WERI-Rb-1 (cell line): ENCODE data around the gene CSK.

Source experiments
- DNase-seq: peaks from one replicate; pipeline ENCODE4 v3.0.0-alpha.2; 2020
- H3K27ac ChIP-seq: fragments of 250-450 bp; sonication (Bioruptor Pico); 2 replicates; pipeline ENCODE4 v1.5.1; 2020; ENCODE audit warnings: mild to moderate bottlenecking, moderate library complexity
- H3K27me3 ChIP-seq: fragments of 250-450 bp; sonication (Bioruptor Pico); 2 replicates; pipeline ENCODE4 v1.5.1; 2021; ENCODE audit warnings: mild to moderate bottlenecking, low read depth, moderate library complexity; ENCODE audit not compliant: insufficient read depth, severe bottlenecking
- H3K36me3 ChIP-seq: fragments of 250-450 bp; sonication (Bioruptor Pico); 2 replicates; pipeline ENCODE4 v1.5.1; 2020; ENCODE audit warnings: mild to moderate bottlenecking, moderate library complexity
- H3K4me3 ChIP-seq: 2 replicates; pipeline ENCODE4 v1.5.1; 2011; ENCODE audit warnings: low read depth, mild to moderate bottlenecking, control low read depth, low read length
- H3K9me3 ChIP-seq: fragments of 250-450 bp; sonication (Bioruptor Pico); 2 replicates; pipeline ENCODE4 v1.5.1; 2021; ENCODE audit warnings: mild to moderate bottlenecking, moderate library complexity; ENCODE audit not compliant: severe bottlenecking
- CTCF ChIP-seq: IDR thresholded peaks from 2 replicates; pipeline ENCODE4 v1.5.1; 2011; ENCODE audit warnings: low read depth, mild to moderate bottlenecking, control low read depth, inconsistent platforms, low read length

CSK gene

GRCh38 chr15:74835312-74835823 is 53.5 kb downstream of the CSK start:
- Histone ChIP-seq H3K9me3 (no peaks in the 10 kb centered on the region), H3K27me3 (no peaks in the 10 kb centered on the region), H3K4me3 (no peak overlapping the region), H3K36me3 (peaks cover 38% of the 10 kb centered on the region), H3K27ac (peak overlapping the region; percentile 33)
- peak; percentile 92 for DNase-seq
- TF ChIP-seq CTCF, result peak; percentile 83

GRCh38 chr15:74836846-74837245 is 55.0 kb downstream of the CSK start:
- Histone ChIP-seq H3K9me3 (no peaks in the 10 kb centered on the region), H3K27ac (no peak overlapping the region), H3K4me3 (no peak overlapping the region), H3K36me3 (peaks cover 45% of the 10 kb centered on the region), H3K27me3 (no peaks in the 10 kb centered on the region)
- no peak for TF ChIP-seq CTCF
- DNase-seq, result no peak

GRCh38 chr15:74837482-74838136 is 55.7 kb downstream of the CSK start:
- Histone ChIP-seq H3K9me3 (no peaks in the 10 kb centered on the region), H3K4me3 (no peak overlapping the region), H3K36me3 (peaks cover 48% of the 10 kb centered on the region), H3K27ac (no peak overlapping the region), H3K27me3 (no peaks in the 10 kb centered on the region)
- no peak for DNase-seq
- peak; percentile 33 for TF ChIP-seq CTCF

- H3K27me3 ChIP-seq, result no peaks in the 10 kb centered on the region
- no peak for DNase-seq
- H3K36me3 ChIP-seq, result peaks cover 48% of the 10 kb centered on the region
- no peak overlapping the region for H3K4me3 ChIP-seq
- H3K9me3 ChIP-seq, result no peaks in the 10 kb centered on the region
- no peak for TF ChIP-seq CTCF
- no peak overlapping the region for H3K27ac ChIP-seq
Measured at GRCh38 chr15:74838137-74838516, 56.2 kb downstream of the CSK start.

- Histone ChIP-seq H3K27ac (no peak overlapping the region), H3K36me3 (peaks cover 48% of the 10 kb centered on the region), H3K27me3 (no peaks in the 10 kb centered on the region), H3K9me3 (no peaks in the 10 kb centered on the region), H3K4me3 (no peak overlapping the region)
- no peak for TF ChIP-seq CTCF
- DNase-seq, result no peak
Measured at GRCh38 chr15:74838746-74839525, 57.1 kb downstream of the CSK start.
